RPMI7951 (cell line): Measurements from ENCODE around the gene NOL4L. TPM values are rescaled to one million over a fixed set of nuclear protein-coding genes. Genes with fewer than 3 reads are reported as not detected.

Experiments used
- DNase-seq: peaks from one replicate; pipeline ENCODE4 v3.0.0-alpha.2; 2012; ENCODE audit warnings: low read depth
- total RNA-seq: library from RNA; depleted of rRNA; stranded (reverse); fragments of >200 nt; shearing (Covaris generic); gene quantifications from 2 replicates; pipeline ENCODE4 v1.2.3, GENCODE V29; 2014; rRNA removed

Gene NOL4L, protein sequence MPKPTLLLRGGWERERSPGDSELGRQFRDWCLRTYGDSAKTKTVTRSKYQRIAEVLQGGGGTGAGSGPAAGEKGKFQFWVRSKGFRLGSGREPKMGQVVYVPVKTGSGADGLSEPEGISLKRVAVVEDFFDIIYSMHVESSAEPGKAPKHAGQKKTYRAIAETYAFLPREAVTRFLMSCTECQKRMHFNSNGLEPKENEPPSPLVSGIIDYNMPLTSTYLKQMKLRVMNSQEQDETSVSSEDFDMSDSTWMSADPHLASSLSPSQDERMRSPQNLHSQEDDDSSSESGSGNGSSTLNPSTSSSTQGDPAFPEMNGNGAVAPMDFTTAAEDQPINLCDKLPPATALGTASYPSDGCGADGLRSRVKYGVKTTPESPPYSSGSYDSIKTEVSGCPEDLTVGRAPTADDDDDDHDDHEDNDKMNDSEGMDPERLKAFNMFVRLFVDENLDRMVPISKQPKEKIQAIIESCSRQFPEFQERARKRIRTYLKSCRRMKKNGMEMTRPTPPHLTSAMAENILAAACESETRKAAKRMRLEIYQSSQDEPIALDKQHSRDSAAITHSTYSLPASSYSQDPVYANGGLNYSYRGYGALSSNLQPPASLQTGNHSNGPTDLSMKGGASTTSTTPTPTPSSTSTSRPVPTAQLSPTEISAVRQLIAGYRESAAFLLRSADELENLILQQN
- 8.7 and 11.2 TPM in 2 replicates for total RNA-seq

DNA sequence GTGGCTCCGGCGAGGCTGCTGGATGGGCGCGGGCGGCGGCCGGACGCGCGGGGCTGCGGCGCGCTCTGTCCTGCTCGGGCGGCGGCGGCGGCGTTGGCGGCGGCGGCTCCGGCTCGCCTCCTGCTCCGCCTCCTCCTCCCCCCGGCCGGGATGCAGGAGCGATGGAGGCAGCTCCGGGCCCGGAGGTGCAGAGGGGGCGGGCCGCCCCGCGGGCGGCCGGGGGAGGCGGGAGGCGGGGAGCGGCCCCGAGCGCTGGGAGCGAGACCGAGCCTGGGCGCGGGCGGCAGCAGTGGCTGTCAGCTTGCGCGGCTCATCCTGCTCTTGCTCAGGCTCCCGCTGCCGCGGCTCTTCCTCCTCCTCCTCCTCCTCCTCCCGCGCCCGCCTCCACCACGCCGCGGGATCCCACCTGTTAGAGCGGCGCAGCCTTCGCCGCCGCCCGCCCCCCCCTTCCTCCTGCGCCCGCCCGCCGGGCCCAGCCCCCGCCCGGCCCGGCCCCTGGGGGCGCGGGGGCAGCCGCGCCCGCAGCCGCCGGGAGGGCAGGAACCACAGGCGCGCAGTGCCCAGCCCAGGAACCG is at the start of gene NOL4L:
Gene NOL4L, minus strand, starts transcription at position 323 of the 575 bp plus-strand sequence. CDS start 443 bp downstream, outside the sequence.
- peak; percentile 28 for DNase-seq

DNA sequence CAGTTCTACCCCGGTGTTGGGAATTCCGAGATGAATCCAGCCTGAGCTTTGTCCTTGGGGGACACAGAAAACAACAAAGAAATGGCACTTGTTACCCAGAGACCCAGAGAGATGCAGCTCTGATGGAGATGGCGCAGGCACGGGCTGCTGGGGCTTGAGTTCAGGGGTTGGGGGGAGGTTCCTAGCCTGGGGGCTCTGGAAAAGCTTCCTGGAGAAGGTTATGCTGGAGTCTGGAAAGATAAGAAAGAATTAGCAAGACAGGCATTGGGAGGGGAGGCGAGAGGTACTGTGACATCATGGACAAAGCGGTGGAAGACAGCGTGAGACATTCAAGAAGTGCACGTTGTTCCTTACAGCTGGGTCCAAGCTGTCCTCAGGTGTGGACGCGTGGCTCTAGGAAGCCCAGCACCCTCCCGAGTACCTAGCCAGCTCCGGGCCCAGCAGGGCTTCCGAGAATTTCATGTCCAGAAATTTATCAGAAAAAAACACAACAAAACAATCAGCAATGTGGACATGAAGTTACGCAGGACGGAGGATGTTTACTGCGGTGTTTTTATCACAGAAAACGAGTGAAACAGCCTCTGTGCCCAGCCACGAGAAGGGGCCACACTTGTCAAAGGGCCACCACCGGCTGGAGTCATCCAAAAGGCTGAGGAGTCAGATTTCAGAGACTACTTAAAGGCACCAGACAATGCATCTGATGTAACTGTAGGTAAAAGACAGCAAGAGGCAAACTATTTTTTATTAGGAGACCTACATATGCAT is 49.1 kb upstream of the NOL4L start:
- no peak for DNase-seq

DNA sequence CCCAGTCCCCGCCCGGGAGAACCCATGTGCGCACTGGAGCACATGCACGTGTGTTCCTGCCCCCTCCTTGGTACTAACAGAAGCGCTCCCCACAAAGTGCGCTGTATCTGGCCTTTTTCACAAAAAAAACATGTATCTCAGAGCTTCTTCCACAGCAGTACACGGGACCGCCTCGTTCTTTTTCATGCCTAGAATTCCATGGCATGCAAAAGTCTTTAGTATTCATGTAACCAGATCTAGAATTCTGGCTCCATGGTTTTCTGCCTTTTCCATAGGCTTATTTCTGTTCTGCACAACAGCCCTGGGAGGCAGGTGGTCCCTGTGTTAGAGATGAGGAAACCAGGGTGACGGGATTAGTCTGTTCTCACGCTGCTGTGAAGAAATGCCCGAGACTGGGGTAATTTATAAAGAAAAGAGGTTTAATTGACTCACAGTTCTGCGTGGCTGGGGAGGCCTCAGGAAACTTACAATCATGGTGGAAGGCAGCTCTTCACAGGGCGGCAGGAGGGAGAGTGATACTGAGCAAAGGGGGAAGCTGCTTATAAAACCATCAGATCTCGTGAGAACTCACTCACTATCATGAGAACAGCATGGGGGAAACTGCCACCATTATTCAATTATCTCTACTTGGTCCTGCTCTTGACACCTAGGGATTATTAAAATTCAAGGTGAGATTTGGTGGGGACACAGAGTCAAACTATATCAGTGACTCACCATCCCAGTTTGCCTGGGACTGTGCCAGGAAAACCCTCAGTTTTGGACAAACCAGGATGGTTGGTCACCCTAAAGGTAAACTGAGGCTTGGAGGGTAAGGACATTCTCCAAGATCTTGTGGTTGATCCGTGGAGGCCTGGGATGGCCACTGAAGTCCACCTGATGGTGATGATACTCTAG is 47.6 kb upstream of the NOL4L start:
- no peak for DNase-seq

DNA sequence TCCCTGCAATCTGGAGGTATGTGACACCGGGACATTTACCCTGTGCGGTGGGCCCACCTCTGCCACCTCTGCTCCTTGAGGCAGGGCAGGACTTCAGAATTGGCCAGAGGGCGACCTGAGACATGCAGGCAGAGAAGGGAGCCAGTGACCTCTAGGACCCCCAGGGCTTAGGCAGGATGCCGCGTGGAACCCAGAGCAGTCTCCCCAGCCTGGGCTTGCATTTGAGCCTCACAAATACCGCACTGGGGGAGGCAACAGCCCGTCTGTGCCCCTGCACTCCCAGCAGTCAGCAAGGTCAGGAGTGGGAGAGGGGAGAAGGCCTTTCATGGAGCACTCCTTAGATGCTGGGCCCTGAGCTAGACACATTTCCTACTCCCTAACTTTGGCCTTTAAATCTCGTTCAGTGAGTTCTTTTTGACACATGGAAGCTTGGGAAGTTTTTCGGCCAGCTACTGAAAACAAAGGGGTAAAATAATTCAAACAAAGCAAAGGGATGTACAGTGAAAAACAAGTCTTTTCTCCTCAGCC is 46.9 kb upstream of the NOL4L start:
- no peak for DNase-seq

DNA sequence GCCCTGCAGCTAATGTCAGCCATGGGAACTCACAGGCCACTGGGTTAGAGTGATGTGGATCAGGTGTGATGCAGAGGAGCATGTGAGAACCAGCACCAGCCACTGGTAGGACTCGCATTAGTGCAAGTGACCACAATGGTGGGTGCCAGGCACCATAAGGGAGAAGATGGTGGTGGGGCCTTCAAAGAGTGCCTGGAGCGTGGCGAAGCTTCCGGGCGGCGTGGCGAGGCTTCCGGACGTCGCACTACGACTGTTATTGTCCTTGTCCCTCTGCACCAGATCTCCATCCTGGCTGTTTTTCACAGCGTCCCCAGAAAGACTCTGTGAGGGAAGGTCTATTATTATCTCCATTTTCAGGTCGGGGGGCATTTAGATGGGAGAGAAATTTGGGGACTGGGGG is 44.7 kb upstream of the NOL4L start:
- no peak for DNase-seq

DNA sequence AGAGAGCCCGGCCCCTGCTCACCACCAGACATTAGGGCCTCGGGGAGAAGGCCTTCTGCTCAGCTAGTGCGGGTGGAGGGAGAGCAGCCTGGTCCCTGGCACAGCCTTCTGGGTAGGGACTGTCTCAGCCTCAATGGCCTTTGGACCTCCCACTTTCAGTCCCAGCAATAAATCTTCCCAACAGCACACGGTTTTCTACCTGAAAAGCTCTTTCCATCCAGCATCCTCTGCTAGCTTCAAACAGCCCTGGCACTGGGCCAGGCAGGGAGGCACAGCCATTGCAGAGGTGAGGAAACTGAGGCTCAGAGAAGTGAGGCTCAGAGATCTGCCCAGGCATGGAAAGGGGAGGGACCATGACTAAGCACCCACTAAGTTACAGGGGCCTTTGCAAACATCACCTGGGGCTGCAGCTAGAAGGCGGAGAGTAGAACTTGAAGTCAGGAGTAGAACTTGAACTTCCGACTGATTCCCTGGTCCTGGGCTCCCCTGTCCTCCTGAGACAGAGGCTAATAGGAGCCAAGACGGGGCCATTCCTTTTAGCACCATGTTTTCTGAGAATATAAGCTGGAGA is 43.9 kb upstream of the NOL4L start:
- DNase-seq, result no peak

DNA sequence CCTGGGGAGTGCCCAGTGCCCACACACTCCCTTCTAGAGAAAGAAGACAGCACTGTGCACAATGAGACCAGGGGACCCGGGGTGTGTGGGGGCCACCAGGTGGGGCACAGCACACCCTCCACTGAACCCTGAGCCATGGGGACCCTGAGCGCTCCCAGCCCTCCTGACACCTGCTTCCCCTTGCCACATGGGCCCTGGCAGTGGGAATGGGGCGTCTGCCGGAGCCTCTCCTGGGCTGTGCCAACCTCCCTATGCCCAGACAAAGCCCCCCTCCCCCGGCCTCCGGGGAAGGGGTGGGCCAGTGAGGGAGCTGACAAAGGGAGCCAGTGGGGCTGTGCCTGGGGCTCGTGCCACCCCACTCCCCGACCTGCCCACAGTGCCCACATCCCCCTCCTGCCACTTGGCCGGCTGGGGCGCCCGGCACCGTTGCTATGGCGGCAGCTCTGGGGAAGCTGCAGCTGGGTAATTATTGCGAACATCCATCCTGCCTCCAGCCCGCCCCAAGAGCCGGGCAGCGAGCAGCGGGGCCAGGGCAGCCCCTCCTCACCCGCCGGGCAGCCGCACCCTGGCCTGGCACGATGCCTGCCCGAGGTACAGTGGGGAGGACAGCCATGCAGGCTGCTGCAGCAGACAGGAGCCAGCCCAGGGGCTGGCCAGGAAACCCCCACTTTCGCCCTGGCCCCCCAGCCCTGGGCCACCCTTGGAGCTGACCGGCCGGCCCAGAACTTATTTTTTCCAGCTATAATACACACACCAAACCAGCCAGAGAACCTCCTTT is 41.9 kb upstream of the NOL4L start:
- DNase-seq, result no peak

DNA sequence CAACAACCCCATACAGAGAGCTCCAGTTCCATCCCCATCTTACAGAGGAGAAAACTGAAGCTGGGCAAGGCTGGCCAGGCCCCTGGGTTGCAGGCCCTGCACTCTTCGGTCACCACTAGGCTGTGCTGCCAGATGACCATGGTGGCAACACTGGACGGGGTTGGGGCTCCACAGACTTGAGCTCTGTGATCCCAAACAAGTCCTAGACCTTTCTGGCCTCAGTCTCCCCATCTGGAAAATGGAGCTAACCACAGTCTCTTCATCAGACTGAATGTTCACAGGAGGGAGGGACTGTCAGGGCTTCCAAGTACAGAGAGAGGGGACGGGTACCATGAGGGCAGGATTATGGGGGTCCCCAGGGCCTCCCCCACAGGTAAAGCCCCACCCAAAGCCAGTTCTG is 41.3 kb upstream of the NOL4L start:
- no peak for DNase-seq

DNA sequence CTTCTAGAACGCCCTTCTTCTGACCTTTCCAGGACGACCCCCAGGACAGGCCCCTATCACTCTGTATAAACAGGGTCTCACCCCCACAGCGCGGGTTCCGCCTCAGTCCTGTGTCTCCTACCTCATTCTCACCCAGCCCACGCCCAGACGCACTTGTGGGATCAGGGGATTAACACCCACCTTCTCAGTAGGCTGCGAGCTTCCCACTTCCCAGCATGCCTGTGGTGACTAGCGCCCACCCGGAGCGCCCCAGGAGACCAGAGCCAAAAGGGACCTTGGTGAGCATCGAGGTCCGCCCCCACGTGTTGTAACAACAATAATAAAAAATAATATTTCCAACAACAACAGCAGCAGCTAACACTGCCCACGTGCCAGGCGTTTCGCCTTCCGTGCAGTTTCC is 40.9 kb upstream of the NOL4L start:
- no peak for DNase-seq

DNA sequence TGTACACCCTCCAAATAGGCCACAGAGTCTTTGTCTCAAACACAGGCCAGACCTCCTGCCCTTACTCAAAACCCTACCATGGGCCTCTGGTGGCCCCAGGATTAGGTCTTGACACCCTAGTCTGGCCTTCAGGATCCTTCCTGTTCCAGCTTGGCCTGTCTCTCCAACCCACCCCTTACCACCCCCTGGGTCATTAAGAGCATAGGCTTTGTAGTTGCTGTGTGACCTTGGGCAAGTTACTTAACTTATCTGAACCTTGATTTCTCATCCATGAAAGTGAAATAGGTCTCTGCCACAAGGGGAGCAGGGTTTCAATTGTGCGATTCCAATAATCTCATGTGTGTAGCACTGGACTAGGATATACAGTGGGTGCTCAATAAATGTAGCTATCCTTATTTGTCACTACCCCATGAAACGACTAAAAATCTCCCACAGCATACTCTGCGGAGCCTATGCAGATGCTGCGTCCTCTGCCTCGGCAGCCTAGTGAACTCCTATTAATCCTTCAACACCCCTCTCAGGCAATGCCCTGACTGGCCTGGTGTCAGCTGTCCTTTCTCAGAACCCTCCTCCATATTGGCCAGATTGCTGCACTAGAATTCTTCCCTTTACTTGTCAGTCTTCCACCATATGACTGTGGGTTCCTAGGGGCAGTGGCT is 39.7 kb upstream of the NOL4L start:
- no peak for DNase-seq

DNA sequence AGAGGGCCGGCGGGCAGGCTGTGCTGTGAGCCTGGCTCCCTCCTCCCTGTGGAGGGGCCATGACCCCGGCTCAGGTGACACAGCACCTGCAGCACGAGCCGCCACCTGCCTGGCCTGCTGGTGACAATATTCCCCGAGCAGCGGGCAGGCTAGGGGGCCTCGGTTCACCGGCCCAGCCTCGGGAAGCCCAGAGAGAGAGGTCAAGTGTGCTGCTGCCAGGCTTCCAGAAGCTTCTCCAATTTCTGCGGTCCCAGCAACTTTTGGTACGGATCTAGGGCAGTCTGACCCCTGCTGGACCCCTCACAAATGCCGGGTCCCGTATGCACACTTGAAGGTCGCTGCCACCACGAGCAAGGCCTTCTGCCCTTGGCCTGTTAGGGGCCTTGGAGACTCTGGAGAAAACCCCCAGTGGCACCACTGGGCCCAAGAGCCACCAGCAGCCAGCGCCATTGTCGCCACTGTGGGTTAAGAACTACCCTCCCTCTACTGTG is 38.6 kb upstream of the NOL4L start:
- no peak for DNase-seq

DNA sequence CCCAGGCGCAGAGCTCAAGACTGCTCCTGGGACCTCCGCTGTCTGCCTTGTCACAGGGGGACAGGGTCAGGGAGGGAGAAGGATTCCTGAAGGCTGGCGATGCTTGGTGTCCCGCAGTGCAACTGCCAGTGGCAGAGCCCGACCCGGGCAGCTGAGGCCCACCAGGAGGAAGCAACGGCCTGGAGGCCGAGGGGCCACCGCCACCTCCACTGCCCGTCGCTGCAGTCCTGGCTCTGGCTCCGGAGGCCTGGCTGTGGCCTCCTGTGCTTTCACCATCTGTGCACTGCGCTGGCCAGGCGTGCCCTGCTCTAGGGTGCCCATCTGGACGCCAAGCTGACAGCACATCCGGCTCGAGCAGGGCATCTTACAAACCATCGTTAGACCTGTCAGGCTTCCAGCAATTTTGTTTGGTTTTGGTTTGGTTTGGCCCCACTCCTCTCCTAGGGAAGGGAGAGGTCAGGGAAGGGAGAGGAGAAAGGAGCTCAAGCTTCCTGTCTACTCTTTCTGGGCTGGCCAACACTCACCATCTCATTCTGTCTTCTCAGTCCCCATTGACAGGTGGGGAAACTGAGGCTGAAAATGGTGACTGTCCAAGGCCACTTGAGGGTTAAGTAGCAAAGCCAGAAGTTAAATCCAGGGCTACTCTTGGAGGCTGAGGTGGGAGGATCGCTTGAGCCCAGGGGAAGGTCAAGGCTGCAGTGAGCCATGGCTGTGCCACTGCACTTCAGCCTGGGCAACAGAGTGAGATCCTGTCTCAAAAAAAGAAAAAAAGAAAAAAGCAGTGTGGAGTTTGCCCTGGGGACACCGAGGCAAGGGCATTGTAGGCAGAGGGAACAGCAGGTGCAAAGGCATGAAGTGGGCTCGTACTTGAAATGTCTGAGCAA is 37.7 kb upstream of the NOL4L start:
- DNase-seq, result peak; percentile 23

DNA sequence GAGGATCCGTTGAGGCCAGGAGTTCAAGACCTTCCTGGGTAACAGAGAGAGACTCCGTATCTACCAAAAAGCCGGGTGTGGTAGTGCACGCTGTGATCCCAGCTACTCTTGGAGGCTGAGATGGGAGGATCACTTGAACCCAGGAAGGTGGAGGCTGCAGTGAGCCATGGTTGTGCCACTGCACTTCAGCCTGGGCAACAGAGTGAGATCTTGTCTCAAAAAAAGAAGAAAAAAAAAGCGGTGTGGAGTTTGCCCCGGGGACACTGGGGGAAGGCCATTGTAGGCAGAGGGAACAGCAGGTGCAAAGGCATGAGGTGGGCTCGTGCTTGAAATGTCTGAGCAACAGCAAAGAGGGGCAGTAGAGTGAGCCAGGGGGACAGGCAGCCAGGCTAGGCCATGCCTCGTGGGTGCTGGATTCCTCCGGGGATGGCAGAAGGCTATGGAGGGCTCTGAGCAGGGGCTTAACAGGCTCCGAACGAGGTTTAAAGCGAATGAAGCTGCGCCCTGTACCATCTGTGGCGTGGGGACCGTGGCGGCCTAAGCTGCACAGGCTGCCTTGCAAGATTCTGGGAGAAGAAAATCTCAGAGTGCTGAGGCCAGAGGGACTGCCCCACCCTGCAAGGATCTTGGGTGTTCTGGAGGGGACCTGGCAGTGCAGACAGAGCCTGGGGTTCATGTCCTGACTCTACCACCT is 36.9 kb upstream of the NOL4L start:
- DNase-seq, result no peak

DNA sequence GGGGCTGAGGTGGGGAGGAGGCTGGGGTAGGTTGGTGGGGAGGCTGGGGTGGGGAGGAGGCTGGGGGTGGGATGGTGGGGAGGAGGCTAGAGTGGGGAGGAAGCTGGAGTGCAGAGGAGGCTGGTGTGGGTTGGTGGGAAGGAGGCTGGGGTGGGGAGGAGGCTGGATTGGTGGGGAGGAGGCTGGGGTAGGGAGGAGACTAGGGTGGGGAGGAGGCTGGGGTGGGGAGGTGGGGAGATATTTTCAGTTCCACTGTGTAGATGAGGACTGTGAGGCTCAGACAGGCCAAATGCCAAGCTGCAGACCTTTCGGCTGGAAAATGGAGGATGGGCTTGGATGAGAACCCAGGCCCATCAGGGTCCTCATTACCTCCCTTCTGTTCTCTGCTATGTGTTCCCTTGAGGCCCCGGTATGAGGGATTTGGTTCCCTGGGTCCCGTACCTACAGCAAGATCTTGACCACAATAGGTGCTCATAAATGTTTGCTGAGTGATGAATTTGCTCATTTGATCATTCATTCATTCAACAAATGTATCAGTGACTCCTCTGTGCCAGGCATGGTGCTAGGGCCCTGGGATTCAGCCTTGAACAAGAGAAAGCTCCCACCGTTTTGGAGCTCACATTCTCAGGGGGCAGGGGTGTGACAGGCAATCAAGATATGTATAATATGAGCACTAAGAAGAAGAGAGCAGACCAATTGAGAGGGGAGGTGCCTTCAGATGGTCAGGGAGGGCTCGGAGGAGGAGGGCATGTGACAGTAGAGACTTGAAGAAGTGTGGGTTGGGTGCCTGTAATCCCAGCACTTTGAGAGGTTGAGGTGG is 36.1 kb upstream of the NOL4L start:
- DNase-seq, result no peak

DNA sequence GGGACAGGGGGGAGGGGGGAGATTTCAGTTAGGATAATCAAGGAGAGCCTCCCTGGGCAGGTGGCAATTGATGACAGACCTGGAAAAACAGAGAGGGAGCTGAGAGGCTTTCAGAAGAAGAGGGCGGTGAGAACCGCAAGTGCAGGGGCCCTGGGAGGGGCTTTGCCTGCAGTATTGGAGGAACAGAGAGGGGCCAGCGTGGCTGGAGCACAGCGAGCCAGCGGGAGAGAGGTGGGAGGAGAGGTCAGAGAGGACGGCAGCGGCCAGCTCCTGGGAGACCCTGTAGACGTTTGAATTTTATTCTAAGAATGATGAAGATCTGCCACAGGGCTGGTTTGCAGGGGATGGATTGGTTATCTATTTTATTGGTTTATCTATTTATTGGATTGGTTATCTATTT is 34.5 kb upstream of the NOL4L start:
- no peak for DNase-seq

DNA sequence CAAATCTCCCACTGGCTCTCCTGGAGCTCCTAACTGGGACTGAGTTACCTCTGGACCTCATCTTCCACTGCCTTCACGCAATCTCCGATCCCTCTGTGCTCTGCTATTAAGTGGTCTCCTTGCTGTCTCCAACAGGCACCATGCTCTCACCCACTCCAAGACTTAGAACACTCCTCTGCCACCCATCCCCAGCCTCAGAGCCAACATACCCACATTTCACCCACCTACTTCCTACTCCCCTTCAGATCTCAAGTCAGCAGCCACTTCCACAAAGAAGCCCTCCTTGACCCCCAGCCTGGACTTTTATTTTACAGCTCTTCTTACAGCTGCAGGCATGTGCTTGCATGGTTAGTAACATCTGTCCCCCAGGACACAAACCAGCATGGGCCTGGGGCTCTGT is 29.6 kb upstream of the NOL4L start:
- DNase-seq, result no peak
